DND-41 (cell line): ENCODE data around the gene CASP4.

Experiments used
- EZH2 ChIP-seq: IDR thresholded peaks from 3 replicates; pipeline ENCODE4 v1.6.1; 2012; ENCODE audit warnings: borderline replicate concordance, low read depth, mild to moderate bottlenecking, moderate library complexity, low read length, inconsistent platforms; ENCODE audit not compliant: severe bottlenecking
- TF ChIP-seq, protein P1 (sequence below): IDR thresholded peaks from 2 replicates; pipeline ENCODE4 v1.5.1; 2012; ENCODE audit warnings: borderline replicate concordance, low read length, moderate library complexity, mild to moderate bottlenecking; ENCODE audit not compliant: poor library complexity, severe bottlenecking; ENCODE audit errors: extremely low read depth

DNA sequence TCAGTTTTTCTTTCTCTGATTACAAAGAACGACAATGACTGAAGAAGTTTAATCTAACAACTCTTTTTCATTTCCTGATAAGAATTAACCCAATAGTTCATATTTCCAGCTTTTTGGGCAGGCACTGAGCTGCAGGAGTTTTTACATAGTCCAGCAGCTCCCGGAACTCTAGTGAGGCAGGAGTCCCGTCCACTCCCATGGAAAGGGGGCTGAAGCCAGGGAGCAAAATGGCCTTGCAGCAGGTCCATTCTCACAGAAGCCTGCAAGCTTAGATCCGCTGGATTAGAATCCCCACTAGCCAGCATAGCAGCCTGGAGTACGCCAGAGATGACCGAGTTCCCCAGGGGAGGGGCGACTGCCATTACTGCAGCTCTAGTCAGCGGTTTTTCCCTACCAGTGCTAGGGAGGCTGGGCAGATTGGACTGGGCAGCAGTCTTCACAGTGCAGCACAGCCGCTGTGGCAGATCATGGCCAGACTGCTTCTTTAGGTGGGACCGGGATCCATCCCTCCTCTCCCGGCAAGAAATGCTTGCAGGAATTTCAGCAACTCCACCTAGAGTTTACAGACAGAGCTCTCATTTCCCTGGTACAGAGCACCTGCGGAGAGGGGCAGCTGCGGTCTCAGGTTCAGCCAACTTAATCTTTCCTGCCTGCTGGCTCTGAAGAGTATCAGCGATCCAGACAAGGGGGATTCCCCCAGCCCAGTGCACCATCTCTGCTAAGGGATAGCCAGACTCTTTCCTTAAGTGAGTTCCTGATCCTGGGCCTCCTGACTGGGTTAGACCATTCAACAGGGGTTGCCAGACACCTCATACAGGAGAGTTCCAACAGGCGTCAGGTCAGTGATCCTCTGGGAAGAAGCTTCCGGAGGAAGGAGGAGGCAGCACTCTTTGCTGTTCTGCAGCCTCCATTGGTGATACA, 742 bp upstream of the CASP4 start:
- TF ChIP-seq, protein P1, sequence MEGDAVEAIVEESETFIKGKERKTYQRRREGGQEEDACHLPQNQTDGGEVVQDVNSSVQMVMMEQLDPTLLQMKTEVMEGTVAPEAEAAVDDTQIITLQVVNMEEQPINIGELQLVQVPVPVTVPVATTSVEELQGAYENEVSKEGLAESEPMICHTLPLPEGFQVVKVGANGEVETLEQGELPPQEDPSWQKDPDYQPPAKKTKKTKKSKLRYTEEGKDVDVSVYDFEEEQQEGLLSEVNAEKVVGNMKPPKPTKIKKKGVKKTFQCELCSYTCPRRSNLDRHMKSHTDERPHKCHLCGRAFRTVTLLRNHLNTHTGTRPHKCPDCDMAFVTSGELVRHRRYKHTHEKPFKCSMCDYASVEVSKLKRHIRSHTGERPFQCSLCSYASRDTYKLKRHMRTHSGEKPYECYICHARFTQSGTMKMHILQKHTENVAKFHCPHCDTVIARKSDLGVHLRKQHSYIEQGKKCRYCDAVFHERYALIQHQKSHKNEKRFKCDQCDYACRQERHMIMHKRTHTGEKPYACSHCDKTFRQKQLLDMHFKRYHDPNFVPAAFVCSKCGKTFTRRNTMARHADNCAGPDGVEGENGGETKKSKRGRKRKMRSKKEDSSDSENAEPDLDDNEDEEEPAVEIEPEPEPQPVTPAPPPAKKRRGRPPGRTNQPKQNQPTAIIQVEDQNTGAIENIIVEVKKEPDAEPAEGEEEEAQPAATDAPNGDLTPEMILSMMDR, result no peak
- no peak for TF ChIP-seq EZH2
